ENCODE measurements around the gene STRN4.

STRN4 gene

DNA sequence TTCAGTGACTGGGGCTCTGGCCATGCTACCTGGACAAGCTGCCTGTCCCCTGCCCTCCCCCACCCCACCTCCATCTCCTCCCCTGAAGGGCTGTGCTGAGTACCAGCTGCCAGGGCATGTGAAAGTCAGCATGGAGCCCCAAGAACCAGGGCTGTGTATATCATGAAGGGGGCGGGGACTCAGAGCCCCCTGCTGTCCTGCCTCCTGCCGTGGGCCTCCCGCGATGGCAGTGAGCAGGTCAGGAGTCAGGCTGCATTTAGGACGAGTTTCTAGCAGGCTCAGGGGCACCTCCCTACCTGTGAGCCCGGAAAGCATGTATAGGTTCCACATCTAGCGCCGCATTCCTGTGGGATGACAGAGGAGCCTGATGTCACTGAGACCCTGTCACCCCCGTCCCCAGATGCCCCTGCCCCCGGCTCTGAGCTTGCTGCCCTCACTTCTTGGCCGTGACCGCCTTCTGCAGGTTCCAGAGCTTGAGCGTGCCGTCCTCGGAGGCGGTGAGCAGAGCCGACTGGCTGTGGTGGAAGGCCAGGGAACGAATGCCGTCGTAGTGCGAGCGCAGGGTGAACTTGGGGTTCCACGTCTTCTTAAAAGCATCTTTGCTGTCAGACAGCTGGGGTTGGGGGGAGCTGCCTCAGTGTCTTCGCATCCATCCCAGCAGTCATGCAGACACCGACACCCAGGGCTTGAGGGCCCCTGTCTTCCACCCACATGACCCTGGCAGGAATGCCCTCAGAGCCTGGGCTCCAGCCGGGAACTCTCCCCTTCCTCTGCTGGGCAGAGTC, 21.0 kb downstream of the STRN4 start:
- DNase-seq = no peak

DNA sequence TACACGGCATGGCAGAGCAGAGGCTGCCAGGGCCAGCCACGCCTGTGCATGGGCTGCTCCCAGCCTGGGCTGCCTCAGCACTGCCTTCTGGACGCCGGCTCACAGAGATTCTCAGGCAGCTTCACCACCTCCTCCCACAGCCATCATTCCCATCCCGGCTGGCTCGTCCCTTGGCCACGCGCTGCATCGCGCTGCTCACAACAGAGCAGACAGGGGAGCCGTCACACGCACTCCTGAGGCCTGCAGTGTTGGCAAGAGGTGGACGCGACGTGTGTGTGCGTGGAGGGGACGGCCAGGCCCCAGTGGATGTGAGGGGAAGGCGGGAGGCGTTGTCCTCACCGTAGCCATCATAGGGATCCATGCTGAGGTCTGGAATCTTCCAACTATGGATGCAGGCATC, 21.8 kb downstream of the STRN4 start:
- DNase-seq = no peak

DNA sequence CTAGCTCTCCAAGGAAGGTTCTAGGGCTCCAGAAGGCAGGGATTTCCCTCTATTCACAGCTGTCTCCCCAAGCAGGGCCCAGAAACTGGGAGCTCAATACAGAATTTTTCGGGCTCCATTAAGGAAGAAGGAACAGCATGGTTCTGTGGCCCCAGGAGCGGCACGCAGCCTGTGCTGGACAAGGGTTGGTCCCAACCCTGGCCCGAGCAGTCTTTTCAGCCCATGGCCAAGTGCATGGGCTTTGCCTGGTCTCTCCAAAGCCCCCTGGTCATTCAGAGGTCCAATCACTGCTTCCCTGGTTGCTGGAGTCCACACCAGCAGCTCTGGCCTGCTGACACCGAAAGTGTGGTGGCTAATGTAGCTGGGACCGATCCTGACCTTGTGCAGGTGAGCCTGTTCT, 22.8 kb downstream of the STRN4 start:
- no peak for DNase-seq

DNA sequence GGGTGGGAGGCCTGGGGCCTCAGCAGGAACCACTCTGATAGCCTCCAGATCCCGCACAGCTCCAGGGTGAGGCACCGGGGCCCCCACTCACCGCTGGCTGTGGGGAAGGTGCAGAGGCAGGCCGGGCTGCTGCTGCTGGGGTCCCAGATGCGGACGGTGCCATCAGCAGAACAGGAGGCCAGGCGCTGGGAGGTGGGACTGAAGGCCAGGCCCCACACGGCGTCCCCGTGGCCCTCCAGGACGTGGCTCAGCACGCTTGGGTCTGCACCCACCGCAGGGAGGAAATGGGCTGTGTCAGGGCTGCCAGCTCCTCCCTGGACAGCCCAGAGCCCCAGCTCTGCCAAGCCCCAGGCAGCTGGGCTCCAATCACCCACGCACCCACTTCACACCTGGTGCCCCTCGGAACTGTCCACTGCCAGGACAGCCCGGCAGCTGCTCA, 23.2 kb downstream of the STRN4 start:
- no peak for DNase-seq

DNA sequence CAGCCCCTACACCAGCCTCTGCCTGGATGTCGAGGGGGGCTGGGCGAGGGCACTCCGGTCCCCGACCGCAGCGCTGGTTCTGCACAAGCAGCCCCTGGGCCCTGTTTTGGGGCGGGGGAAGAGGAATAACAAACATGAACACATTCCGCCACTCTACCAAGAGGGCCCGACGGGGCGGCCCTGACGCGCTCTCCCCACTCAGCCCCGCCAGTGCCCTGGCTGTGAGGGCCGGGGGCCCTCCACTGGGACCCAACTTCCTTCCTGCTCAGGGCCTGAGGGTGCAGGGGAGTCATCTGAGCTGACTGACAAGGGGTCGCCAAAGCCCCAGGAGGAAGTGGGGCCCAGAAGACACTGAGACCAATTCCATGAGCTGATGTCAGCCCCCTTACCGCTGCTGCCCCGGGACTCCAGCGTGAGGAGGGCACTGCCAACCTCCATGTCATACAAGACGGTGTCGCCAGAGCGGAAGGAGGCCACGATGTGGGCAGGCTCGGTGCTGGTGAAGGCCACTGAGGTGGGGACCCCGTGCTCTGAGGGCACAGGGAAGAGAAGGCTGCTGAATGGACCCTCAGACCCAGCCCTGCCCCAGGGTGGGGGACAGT, 23.7 kb downstream of the STRN4 start:
- no peak for DNase-seq

DNA sequence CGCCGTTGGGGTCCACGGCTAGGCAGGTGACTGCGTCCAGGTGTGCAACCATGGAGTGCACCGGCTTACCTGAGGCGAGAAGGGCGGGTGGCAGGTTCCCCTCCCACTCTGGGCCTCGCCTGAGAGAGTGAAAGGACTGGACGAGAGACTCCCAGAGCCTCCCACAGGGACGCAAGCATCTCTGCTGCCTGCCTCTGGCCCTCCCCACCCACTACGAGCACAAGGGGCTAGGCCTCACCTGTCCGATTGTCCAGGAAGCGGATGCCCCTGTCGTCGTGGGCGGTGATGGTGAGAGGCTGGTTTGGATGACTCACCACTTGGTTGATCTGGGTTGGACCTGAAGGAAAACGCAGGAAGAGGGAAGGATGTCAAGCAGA, 24.3 kb downstream of the STRN4 start:
- no peak for DNase-seq

DNA sequence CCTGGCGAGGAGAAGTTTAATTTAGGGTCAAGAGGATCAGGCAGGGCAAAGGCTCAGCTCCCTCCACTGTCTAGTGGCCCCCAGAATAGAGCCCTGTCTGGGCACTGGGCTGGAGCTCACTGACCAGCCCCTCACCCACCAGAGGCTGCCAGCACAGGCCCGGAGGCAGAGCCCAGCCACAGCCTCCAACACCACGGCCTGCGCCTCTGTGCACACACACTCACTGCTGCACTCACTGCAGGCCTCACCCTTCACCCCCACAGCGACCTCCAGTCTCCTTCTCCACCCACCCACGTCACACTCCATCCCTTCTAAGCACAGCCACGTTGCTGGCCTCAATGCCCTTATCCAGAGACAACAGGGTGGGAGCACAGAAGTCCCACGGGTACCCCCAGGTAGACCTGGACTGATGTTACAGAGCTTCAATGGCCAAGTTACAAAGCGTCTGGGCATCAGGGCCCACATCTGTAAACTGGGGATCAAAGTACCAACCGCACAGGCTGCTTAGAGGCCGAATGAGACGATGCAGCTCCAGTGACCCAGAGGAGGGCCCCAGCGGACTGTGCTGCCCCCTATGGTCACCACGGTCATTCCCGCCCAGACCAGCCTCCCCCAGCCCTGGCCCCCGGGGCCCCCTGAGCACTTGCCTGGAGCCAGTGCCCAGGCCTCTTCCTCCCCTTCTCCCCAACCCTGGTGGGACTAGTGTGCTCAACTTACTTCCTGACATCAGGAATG, 24.8 kb downstream of the STRN4 start:
- no peak for DNase-seq

DNA sequence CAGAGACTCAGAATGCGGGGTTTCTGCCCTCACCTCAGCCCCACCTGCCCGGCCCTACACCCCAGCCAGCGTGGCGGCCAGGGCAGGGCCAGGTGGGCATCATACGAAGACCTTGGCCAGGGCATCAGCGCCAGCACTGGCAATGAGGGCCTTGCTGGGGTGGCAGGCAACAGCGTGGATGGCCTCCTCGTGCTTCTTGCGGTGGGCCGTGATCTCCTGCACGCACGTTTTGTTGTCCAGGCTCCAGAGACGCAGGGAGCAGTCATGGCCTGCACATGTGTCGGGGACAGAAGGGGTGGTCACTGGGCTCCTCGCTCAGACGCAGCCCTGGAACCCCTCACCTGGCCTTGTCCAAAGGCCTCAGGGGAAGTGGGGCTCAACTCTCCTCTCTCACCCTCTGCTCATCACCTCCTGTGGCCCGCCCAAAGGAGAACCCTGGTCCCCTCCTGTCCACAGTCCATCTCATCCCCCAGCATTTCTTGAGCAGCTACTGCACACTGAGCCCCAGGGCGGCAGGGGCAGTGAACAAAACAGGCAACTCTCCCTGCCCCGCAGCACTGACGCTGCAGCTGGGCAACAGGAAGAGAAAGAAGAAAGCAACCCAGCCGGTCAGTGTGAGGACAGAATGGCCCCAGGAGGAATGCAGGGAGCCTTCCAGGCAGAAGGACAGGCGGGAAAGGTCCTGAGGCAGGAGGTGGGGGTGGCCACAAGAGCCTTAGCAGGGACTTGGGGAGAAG, 25.6 kb downstream of the STRN4 start:
- no peak for DNase-seq

DNA sequence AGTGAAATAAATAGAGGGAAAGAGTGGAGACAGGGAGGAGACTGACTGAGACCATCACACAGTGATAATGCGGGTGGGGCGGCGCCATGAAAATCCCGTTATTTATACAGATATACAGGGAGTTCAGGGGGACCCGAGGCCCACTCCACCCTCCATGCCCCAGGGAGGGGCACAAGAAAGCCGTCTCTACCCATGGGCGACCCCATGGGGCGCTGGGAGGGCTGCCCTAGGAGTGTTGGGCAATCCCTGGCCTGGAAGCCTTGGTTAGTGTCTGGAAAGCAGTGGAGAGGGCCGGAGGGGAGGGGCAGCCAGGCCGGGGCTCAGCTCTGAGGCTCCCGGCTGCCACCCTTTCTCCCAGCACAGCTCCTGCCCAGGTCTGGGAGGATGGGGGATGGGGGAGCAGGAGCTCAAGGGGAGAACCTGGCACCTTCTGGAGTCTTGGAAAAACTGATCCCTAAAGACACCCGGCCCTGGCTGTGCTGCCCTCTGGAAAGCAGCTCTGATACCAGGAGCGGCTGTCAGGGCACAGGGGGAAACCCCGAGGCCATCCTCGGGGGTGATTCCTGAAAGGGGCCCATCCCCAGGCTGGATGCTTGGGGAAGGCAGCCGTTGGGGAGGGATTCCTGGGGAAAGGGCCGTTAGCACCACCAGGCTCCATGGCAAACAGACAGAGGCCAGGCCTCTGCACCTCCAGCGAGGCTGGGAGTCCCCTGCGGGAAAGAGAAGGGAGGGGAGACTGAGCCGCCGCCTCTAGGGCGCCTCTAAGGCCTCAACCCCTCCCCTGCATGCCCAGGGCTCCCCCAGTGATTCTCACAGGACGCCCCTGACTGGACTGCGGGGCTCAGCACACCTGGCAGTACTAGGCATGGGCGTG, 26.4 kb downstream of the STRN4 start:
- no peak for DNase-seq

DNA sequence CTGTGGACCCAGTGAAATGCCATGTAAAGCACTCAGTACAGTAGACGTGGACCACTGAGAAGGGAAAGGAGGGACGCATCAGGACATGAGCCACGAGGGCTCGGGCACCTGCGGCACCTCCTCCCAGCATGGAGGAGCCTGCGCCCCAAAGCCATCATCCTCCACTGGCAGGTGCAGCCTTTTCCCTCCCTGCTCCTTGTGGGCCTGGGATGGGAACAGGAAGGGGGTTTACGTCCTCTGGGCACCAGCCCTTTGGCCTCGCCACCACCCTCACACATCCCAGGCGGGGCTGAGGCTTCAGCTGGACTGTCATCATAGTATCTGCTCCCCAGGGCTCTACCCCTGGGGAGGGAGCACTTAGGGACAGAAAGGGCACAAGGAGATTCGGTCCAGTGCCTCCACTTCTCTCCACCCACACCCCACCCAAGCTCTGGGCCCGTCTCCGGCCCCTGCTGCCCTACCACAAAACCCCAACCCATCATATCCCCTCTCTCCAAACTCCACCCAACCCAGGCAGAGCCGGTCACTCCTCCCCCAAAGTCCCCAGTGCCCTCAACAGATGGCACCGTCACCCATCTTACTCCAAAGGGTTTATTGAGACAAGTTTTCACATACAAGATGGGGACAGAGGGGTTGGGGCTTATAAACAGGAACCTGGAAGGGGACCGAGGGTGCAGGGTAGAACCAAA, 27.2 kb downstream of the STRN4 start:
- no peak for DNase-seq

DNA sequence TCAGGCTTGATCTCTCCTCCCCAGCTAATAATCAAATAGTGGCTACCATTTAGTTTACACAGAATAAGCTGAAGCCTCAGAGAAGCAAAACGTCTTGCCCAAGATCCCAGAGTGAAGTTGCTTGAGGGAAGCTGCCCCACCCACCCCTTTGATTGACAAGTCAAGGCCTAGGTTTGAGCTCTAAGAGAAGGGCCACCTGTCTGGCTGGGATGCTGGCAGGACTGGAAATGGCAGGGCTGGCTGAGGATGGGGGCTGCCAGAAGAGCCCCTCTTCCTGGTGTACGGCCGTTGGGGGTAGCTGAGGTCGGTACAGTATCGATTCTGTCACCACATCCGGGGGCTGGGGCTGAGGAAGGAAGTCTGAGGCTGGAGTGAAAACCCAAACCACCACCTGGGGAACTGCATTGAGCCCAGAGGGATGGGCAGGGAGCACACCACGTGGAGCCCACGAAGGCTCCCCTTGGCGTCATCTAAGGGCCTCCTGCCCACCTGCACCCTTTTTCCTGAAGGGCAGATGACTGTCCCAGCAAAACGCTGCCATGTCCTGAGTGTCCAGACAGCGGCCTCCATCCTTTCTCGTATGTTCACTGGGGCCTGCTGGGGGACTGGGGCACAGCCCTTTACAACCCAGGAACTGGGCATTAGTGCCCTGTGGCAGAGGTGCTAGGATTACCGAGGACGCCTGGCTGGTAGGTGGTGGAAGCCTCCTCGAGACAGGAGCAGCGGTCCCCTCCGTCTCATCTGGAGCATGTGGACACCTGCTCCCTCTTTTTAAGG, 27.9 kb downstream of the STRN4 start:
- peak in 2 of 3 donors; percentile 58 to 61 for DNase-seq

DNA sequence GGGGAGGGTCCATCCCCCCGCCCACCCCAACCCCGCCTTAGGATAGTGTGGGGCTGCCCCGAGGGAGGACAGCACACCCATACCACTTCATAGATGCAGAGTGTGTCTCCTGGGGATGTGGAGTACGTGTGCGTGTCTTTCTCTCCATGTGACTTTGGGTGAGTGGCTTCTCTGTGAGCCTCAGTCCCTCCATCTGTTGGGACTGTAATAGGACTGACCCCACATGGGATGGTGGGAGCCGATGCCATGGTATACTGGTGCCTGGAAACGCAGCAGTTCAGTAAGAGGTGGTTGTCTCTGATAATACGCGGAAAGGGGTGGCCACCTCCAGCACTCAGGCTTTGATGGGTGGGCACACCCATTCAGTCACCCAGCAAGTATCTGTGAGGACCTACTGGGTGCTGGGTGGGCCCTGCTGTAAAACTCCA, 28.5 kb downstream of the STRN4 start:
- DNase-seq = peak in 1 of 3 donors; percentile 21

DNA sequence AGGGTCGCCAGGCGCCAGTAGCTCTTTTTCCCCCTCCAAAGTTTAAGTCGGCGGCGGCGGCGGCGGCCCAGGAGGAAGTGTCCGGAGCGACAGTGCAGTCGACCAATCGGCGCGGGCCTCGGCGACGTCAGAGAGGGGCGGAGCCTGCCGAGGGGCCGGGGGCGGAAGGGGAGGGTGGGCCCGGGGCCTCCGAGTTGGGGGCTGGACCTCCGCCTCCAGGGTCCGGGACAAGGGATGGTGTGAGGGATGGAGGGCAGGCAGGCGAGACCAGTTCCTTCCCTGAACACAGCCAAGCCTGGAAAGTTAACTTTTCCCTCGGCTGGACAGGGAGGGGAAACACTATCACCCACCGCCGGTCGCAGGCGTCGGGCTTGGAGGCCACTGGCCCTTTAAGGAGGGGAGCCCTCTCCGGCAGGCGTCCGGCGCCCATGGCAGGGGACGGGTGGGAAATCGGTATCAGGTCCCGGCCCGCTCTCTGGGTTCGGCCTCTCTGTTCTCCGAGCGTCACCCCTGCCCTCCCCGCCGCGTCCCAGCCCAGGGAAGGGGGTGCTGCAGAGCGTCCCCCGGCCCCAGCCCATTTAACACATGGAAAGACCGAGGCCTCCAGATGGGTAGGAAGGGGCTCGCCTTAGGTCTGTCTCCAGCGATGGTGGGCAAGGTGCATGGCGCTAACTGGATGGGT, 29.1 kb downstream of the STRN4 start, which contains the start of gene PRKD2:
PRKD2 (minus strand) TSS at position 81 of the 682 bp plus-strand sequence. CDS start 744 bp downstream, outside the sequence.
- DNase-seq = peak; percentile 87 to 94 (median 89)

DNA sequence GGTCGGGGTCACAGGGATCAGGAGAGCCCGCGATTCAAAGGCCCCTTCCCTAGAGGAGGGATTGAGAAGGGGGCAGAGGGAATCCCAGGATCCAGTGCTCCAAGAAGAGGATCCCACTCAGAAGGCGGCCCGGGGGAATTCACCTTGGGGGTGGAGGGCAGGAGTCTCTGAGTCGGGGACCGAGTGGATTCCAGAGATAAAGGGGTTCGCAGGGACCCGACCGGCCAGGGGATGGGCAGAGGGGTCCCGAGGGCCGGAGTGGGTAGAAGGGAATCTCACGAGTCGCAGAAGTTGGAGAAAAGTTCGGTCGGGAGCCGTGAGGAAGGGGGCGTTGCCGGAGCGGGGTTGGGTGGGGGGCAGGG, 29.6 kb downstream of the STRN4 start:
- DNase-seq = peak in 1 of 3 donors; percentile 32

DNA sequence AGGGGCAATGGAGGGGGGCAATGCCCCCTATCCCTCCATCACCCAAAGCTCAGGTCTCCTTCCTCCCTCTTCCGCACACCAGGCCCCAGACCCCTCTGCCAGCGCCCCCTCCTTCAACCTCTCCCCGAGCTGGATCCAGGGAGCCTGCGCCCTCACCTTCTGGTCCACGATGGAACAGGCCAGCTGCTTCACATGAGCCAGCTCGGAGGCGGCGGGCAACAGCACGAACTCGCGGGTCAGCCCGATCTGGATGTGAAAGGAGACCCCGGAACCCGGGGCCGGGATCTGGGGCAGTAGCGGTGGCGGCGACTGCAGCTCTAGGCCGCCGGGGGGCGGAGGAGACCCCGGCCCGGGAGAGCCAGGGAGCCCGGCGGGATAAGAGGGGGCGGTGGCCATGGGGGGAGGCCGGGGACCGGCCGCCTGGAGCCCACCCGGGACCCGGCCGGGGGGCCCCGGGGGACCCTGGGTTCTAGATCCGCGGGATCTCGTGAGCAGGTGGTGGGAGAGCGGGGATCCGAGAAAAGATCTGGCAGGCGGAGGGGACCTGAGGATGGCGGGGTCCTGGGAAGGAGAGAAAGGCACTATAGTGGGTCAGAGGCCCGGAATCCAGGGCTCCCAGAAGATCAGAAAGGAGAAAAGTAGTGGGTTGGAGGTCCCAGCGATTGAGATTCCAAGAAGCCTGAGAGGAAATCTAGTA, 30.1 kb downstream of the STRN4 start:
- DNase-seq = peak in 1 of 3 donors; percentile 39

DNA sequence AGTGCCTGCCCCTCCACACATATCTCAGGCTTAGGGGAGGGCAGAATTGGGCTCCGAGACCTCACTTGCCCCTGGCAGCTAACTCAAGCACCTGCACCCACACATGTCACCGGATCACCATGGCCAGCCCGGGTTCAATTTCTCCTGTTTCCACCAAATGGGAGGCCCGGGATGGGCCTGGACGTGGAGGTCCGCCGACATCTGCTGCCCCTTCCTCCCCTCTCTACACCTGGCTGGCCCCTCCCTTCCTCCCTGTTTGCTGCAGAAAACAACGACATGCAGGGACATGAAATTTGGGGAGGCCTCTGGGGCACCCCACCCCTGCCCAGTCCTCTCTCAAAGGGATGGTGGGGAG, 30.7 kb downstream of the STRN4 start:
- DNase-seq = no peak

DNA sequence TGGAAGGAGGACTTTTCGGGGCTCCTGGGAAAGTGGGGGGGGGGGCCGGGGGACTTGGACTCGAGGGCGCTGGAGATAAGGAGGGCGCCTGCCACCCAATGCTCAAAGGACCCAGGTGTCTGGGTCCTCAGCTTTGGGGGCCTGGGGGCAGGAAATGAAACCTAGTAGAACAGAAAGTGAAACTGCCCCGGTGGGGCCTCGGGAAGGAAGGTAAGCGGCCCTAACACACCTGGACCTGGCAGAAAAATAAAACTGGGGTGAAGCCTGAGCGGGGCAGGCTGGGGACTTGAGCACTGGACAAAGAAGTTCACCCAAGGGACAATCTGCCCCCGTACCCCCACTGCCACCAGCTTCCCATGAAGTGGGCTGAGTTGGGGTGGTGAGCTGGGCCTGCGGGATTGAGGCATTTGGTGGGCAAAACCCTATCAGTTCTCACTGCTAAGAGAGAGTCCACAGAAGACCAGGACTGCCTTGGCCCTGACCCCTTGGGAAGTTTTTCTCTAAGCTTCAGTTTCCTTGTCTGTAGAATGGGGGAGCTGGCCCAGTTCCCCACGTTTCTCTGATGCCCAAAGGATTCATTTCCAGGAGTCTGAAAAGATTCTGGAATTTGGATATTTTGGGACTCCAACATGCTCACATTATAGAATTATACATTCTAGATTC, 31.7 kb downstream of the STRN4 start:
- DNase-seq = no peak

DNA sequence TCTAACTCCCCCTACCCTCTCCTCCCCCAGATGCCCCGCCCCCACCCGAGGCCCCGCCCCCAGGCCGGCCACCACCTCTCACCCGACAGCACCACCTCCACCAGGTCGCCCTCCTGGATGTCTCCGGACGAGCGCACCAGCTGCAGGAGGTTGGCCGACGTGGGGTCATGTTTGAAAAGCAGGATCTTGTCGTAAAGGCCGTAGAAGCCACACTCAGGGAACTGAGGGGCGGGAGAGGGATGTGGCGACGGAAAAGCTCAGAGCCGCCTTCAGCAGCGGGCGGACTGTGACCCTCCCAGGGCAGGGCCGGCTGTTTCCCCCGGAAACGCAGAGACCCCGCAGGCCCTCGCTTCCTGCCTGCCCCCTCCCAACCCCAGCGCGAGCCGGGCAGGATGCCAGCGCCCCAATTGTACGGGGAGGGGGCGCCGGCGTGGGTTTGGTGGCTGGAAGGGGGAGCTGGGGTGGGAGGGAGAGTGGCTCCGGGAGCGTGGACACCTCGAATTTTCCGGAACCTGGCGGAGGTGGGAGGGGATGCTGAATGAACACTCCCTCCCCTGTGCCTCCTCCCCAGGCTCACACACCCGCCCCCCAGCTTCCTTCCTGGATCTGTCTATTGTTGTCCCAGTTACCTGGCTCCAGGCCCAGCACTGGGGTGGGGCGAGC, 32.3 kb downstream of the STRN4 start:
- DNase-seq = peak in 1 of 3 donors; percentile 47

All from suppressor macrophage treated with lipopolysaccharide for 1 hour (primary cell).